GM19025 (cell line): ENCODE results near the gene TM9SF2.
"Not testable (repeated sequence)": the region's sequence is repeated elsewhere in the genome, so short reads cannot be mapped to it uniquely, and the experiment has no call there.

Experiments used
- ATAC-seq: cut with Tn5 transposase; IDR thresholded peaks from one replicate; pipeline ENCODE4 v1.9.1; 2021; ENCODE audit warnings: mild to moderate bottlenecking, low read depth, moderate library complexity; ENCODE audit not compliant: unreplicated experiment

TM9SF2 gene

GRCh38 chr13:99501184-99501847, at the start of gene TM9SF2:
TM9SF2 (plus strand) TSS chr13:99501472; CDS start chr13:99501607, 135 bp downstream.
- peak; percentile 45 for ATAC-seq

- ATAC-seq: no peak
These were observed 46.6 kb upstream of the TM9SF2 start for GRCh38 chr13:99454518-99455183.

GRCh38 chr13:99459099-99459850, 42.0 kb upstream of the TM9SF2 start:
- no peak for ATAC-seq

- not testable (repeated sequence) for ATAC-seq
These were observed 40.5 kb upstream of the TM9SF2 start for GRCh38 chr13:99460802-99461201.

- no peak for ATAC-seq
These were observed 37.5 kb upstream of the TM9SF2 start for GRCh38 chr13:99463646-99464397.

- ATAC-seq: no peak
These were observed 36.8 kb upstream of the TM9SF2 start for GRCh38 chr13:99464441-99464949.

- ATAC-seq: no peak
These were observed 35.8 kb upstream of the TM9SF2 start for GRCh38 chr13:99465454-99465853.

- ATAC-seq: no peak
These were observed 33.5 kb upstream of the TM9SF2 start for GRCh38 chr13:99467764-99468163.

- ATAC-seq: no peak
These were observed 32.2 kb upstream of the TM9SF2 start for GRCh38 chr13:99469041-99469440.

GRCh38 chr13:99470027-99470426, 31.2 kb upstream of the TM9SF2 start:
- ATAC-seq: no peak

GRCh38 chr13:99471221-99472121, 29.8 kb upstream of the TM9SF2 start:
- ATAC-seq: no peak

- ATAC-seq: no peak
These were observed 29.2 kb upstream of the TM9SF2 start for GRCh38 chr13:99472122-99472440.

GRCh38 chr13:99473515-99473914, 27.8 kb upstream of the TM9SF2 start:
- no peak for ATAC-seq

- ATAC-seq: no peak
These were observed 24.6 kb upstream of the TM9SF2 start for GRCh38 chr13:99476648-99477047.

GRCh38 chr13:99477493-99477892, 23.8 kb upstream of the TM9SF2 start:
- ATAC-seq: no peak

GRCh38 chr13:99481366-99481765, 19.9 kb upstream of the TM9SF2 start:
- ATAC-seq: no peak

- no peak for ATAC-seq
These were observed 16.8 kb upstream of the TM9SF2 start for GRCh38 chr13:99484473-99484872.

GRCh38 chr13:99486996-99487395, 14.3 kb upstream of the TM9SF2 start:
- ATAC-seq: no peak

- ATAC-seq: no peak
These were observed 12.2 kb upstream of the TM9SF2 start for GRCh38 chr13:99489028-99489427.

- not testable (repeated sequence) for ATAC-seq
These were observed 9.5 kb upstream of the TM9SF2 start for GRCh38 chr13:99491750-99492149.
